GM21390 (cell line): Measurements from ENCODE around the gene PTH2.

Experiments
- ATAC-seq: cut with Tn5 transposase; IDR thresholded peaks from one replicate; pipeline ENCODE4 v1.9.1; 2021; ENCODE audit not compliant: unreplicated experiment

PTH2 gene

GRCh38 chr19:49415102-49415809 is 8.0 kb downstream of the PTH2 start:
- no peak for ATAC-seq

- no peak for ATAC-seq
These were observed 9.0 kb downstream of the PTH2 start for GRCh38 chr19:49414256-49414655.

GRCh38 chr19:49413348-49413747 is 9.9 kb downstream of the PTH2 start:
- ATAC-seq, result no peak

- no peak for ATAC-seq
These were observed 11.4 kb downstream of the PTH2 start for GRCh38 chr19:49411681-49412326.

GRCh38 chr19:49409441-49410029 is 13.7 kb downstream of the PTH2 start:
- ATAC-seq, result no peak

GRCh38 chr19:49408816-49409440 is 14.3 kb downstream of the PTH2 start:
- ATAC-seq, result no peak

- no peak for ATAC-seq
These were observed 15.7 kb downstream of the PTH2 start for GRCh38 chr19:49407482-49408015.

- no peak for ATAC-seq
These were observed 16.2 kb downstream of the PTH2 start for GRCh38 chr19:49407079-49407478.

GRCh38 chr19:49403404-49404187 is 19.6 kb downstream of the PTH2 start:
- ATAC-seq, result no peak

- ATAC-seq, result no peak
These were observed 23.2 kb downstream of the PTH2 start for GRCh38 chr19:49400029-49400428.

GRCh38 chr19:49398931-49399330 is 24.3 kb downstream of the PTH2 start:
- ATAC-seq, result no peak

GRCh38 chr19:49398001-49398615 is 25.1 kb downstream of the PTH2 start:
- no peak for ATAC-seq

- ATAC-seq, result no peak
These were observed 26.3 kb downstream of the PTH2 start for GRCh38 chr19:49396738-49397505.

GRCh38 chr19:49395581-49396407 is 27.4 kb downstream of the PTH2 start:
- ATAC-seq, result no peak

GRCh38 chr19:49393881-49394280 is 29.4 kb downstream of the PTH2 start:
- ATAC-seq, result no peak

GRCh38 chr19:49391581-49392399 is 31.5 kb downstream of the PTH2 start:
- ATAC-seq, result no peak

- ATAC-seq, result no peak
These were observed 32.3 kb downstream of the PTH2 start for GRCh38 chr19:49390929-49391359.
